Motor neuron (in vitro differentiated cells): ENCODE measurements around the gene EHMT2. TPM values are rescaled to one million over a fixed set of nuclear protein-coding genes. Genes with fewer than 3 reads are reported as not detected.
"Not testable (repeated sequence)": the region's sequence is repeated elsewhere in the genome, so short reads cannot be mapped to it uniquely, and the experiment has no call there.

ENCODE experiments used
- ATAC-seq, 8 experiments: fragments of 200-7000 bp; cut with Tn5 transposase; replicated peaks in 6 of 8; 2 replicates each; pipeline ENCODE4 v1.8.0; 2021; ENCODE audit warnings: mild to moderate bottlenecking in 8 of 8, moderate library complexity in 8 of 8
- H3K27ac ChIP-seq, 2 donors: fragments of 250-450 bp; sonication (Bioruptor Pico); 2 replicates each; pipeline ENCODE4 v1.9.0; 2021; ENCODE audit warnings: antibody characterized with exemption in 2 of 2, mild to moderate bottlenecking in 2 of 2, moderate library complexity in 1 of 2
- H3K4me1 ChIP-seq, 2 donors: fragments of 250-450 bp; sonication (Bioruptor Pico); replicated peaks in 1 of 2; 2 replicates each; pipeline ENCODE4 v1.6.1; 2021; ENCODE audit warnings: antibody characterized with exemption in 2 of 2, mild to moderate bottlenecking in 2 of 2, moderate library complexity in 1 of 2
- H3K4me3 ChIP-seq, 5 donors: fragments of 250-450 bp; sonication (Bioruptor Pico); 2 replicates each; pipeline ENCODE4 v1.9.0; 2021; ENCODE audit warnings: antibody characterized with exemption in 5 of 5, mild to moderate bottlenecking in 5 of 5, moderate library complexity in 4 of 5
- WGBS, 10 experiments: fragments of 450-650 bp; shearing (Covaris generic); methylation state at CpG; one replicate each; pipeline ENCODE4 v1.0.0; 2022; 5-methylcytosine and 5-hydroxymethylcytosine counted together
- in situ Hi-C, 9 experiments: fragments of 400-800 bp; cut with MboI; loops; one replicate each; pipeline ENCODE4 v1.15.0; 2021; ENCODE audit warnings: low sequenced_read_pairs in 9 of 9, low pct_unique_long_range_greater_than_20kb in 2 of 9; ENCODE audit not compliant: unreplicated experiment in 9 of 9
- total RNA-seq, 8 experiments: library from RNA; unstranded; fragments of 300-600 nt; gene quantifications; 2 replicates each; pipeline versions ENCODE4 v1.2.3 to v1.2.4, GENCODE V29; 2022

The EHMT2 gene
- total RNA-seq, 8 experiments from 2014 or later, result 19.9 to 112 (median 60.3) TPM

GRCh38 chr6:31928672-31928939 is 31.1 kb upstream of the EHMT2 start:
- Histone ChIP-seq H3K4me3 (no peak overlapping the region), H3K4me1 (no peaks in the 10 kb centered on the region), H3K27ac (no peak overlapping the region)
- WGBS, 10 experiments, result 33 to 100% (median 74%) methylated on average over 1 to 7 of the region's 9 CpGs; no CpG with 5 or more reads in 4 of the 10 experiments
- no peak for ATAC-seq
- in situ Hi-C loops, result no loop called here

DNA sequence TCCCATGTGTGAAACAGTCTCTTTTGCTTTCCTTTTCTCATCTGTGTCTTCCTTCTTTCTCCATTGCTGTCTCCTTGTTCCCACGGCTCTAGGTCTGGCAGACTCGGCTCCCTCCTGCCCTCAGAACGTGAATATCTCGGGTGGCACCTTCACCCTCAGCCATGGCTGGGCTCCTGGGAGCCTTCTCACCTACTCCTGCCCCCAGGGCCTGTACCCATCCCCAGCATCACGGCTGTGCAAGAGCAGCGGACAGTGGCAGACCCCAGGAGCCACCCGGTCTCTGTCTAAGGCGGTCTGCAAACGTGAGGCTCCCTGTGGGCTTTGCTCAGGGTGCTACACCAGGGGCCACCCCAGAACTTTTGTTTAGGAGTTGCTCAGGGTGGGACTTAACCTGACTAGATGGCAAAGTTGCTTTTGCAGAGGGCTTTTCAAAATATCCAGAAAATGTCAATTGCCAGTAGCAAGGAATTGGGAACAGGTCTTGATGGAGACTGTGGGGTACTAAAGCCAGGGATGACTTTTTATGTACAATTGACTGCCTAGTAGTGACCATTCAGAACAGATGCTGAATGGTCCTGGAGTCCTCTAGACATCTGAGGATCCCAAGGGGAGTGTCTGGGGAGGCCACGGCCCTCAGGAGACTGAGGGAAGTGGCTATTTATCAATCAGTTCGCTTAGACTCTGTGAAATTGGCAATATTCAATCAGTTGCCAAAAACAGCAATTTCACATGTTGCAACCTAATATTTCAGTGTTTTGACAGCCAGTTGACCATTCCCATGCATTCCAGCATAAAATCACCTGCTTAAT is 30.6 kb upstream of the EHMT2 start:
- no peak overlapping the region for H3K4me3 ChIP-seq
- in situ Hi-C loops, result no loop called here
- H3K27ac ChIP-seq, result no peak overlapping the region
- no peaks in the 10 kb centered on the region for H3K4me1 ChIP-seq
- 63 to 94% (median 76%) methylated on average over 1 to 10 of the region's 11 CpGs; no CpG with 5 or more reads in 2 of the 10 experiments for WGBS, 10 experiments
- peak in 1 of 8 experiments; percentile 64 for ATAC-seq

- ATAC-seq, result peak in 1 of 8 experiments; percentile 77
- no peaks in the 10 kb centered on the region for H3K4me1 ChIP-seq
- WGBS, 10 experiments, result 33 to 88% (median 66%) methylated on average over 1 to 8 of the region's 11 CpGs; no CpG with 5 or more reads in 2 of the 10 experiments
- H3K4me3 ChIP-seq, result no peak within 1 kb of the TSS
- no peak within 1 kb of the TSS for H3K27ac ChIP-seq
- in situ Hi-C loops, result no loop called here
Measured at GRCh38 chr6:31927242-31927862, 29.9 kb upstream of the EHMT2 start, which contains the start of gene C2. Gene C2 (plus strand): TSS chr6:31927717. CDS start chr6:31927753, 36 bp downstream.

DNA sequence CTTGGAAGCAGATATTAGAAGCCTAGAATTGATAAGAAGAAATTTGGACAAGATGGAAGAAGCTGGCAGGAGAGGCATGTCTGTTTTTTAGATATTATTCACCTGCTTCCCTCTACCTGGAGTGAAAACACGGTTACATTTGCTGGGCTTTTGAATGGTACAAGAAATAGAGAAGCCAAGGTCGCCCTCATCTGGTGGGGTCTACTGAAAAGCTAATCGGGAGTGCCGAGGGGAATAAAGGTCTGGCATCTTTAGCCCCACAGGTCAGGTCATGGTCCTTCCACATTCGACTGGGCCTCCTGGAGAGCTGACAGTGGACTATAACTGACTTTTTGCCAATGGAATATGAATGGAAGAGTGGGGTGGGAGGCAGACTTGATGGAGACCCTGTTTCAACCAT is 25.4 kb upstream of the EHMT2 start:
- in situ Hi-C loops, result no loop called here
- Histone ChIP-seq H3K4me1 (no peaks in the 10 kb centered on the region), H3K27ac (no peak overlapping the region), H3K4me3 (no peak overlapping the region)
- WGBS, 10 experiments, result 0 to 21% (median 17%) methylated on average over 1 to 5 of the region's 5 CpGs; no CpG with 5 or more reads in 2 of the 10 experiments
- peak in 1 of 8 experiments; percentile 30 for ATAC-seq

GRCh38 chr6:31920811-31921210 is 23.3 kb upstream of the EHMT2 start:
- no peaks in the 10 kb centered on the region for H3K4me1 ChIP-seq
- WGBS, 10 experiments, result 17 to 88% (median 80%) methylated on average over 1 of the region's 2 CpGs; no CpG with 5 or more reads in 3 of the 10 experiments
- H3K27ac ChIP-seq, result no peak overlapping the region
- in situ Hi-C loops, result no loop called here
- ATAC-seq, result peak in 3 of 8 experiments; percentile 60 to 78 (median 77)
- H3K4me3 ChIP-seq, result no peak overlapping the region

DNA sequence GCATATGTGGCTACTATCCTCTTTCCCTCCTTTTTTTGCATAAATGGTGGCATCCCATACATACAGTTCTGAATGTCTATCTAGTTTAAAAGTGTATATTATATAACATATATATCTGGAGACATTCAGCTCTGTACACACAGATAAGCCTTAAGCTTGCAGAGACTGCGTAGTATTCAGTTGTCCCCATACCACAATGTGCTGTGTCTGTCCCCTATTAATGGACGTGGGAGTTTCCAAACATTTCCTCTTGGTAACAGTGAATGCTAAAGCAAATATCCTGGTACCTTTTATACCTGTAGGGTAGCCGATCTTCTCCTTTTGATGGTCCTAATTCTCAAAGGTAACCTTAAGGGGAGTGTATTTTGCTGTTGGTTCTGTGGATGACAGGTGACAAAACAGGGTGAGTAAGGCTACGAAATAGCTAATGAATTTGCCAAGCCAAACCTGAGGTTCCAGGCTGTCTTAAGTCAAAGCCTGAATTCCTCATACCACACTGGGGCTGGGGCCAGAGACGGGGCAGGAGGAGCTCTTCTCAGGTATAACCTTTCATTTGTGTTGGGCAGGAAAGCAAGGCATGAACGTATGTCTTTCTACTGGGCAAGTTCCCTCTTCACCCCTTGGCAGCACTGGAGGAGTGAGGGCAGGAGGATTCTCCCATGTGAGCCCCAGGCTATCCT is 22.3 kb upstream of the EHMT2 start:
- no peak for ATAC-seq
- WGBS, 10 experiments, result 40 to 100% (median 84%) methylated on average over 1 to 5 of the region's 6 CpGs; no CpG with 5 or more reads in 1 of the 10 experiments
- no peak overlapping the region for H3K4me3 ChIP-seq
- in situ Hi-C loops, result no loop called here
- H3K27ac ChIP-seq, result no peak overlapping the region
- no peaks in the 10 kb centered on the region for H3K4me1 ChIP-seq

DNA sequence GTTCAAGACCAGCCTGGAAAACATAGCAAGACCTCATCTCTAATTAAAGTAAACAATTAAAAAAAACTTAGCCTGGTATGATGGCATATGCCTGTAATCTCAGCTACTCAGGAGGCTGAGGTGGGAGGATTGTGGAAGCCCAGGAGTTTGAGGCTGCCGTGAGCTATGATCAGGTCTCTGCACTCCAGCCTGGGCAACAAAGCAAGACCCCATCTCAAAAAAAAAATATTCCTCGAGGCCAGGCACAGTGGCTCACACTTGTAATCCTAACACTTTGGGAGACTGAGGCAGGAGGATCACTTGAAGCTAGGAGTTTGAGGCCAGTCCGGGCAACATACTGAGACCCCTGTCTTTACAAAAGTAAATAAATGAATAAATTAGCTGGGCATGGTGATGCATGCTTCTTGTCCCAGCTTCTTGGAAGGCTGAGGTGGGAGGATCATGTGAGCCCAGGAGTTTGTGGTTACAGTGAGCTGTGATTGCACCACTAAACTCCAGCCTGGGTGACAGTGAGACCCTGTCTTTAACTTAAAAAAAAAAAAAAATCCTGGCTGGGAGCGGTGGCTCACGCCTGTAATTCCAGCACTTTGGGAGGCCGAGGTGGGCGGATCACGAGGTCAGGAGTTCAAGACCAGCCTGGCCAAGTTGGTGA is 20.7 kb upstream of the EHMT2 start:
- no peaks in the 10 kb centered on the region for H3K4me1 ChIP-seq
- WGBS, 10 experiments, result 17 to 81% (median 70%) methylated on average over 1 to 6 of the region's 8 CpGs; no CpG with 5 or more reads in 3 of the 10 experiments
- in situ Hi-C loops, result no loop called here
- H3K4me3 ChIP-seq, result no peak overlapping the region
- ATAC-seq, result no peak
- H3K27ac ChIP-seq, result no peak overlapping the region

- WGBS, 10 experiments, result 67 to 95% (median 79%) methylated on average over 1 to 6 of the region's 6 CpGs; no CpG with 5 or more reads in 3 of the 10 experiments
- H3K4me1 ChIP-seq, result no peaks in the 10 kb centered on the region
- in situ Hi-C loops, result no loop called here
- no peak overlapping the region for H3K27ac ChIP-seq
- no peak overlapping the region for H3K4me3 ChIP-seq
- no peak for ATAC-seq
Measured at GRCh38 chr6:31915756-31916155, 18.3 kb upstream of the EHMT2 start.

GRCh38 chr6:31915351-31915750 is 17.9 kb upstream of the EHMT2 start:
- no peak overlapping the region for H3K27ac ChIP-seq
- in situ Hi-C loops, result no loop called here
- ATAC-seq, result no peak
- H3K4me3 ChIP-seq, result no peak overlapping the region
- H3K4me1 ChIP-seq, result no peaks in the 10 kb centered on the region

DNA sequence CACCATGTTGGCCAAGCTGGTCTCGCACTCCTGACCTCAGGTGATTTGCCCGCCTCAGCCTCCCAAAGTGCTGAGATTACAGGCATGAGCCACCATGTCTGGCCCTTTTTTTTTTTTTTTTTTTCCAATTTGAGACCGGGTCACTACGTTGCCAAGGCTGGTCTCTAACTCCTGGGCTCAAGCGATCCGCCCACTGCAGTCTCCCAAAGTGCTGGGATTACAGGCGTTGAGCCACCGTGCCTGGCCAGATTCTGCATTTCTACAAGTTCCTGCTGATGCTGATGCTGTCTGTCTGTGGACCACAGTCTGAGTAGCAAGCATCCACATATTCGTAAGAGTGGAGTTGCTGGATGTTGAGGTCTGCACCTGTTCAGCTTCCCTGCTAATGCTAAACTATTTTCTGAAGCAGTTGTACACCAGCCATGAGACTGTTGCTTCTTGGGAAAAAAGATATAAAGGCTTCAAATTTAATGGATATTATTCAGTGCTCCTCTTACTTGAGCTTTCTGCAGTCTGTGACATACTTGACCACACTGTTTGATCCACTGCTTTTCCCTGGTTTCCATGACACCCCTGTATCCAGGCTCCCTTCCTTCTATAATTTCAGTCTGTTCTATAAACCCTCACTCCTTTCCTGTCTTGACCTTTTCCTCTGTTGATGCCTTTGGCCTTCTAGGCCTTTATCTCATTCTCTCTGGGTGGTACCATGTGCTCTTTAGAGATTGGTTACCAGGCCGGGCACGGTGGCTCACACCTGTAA is 14.5 kb upstream of the EHMT2 start:
- in situ Hi-C loops, result no loop called here
- Histone ChIP-seq H3K4me1 (no peaks in the 10 kb centered on the region), H3K4me3 (no peak overlapping the region), H3K27ac (no peak overlapping the region)
- peak in 1 of 8 experiments; percentile 50 for ATAC-seq
- WGBS, 10 experiments, result 58 to 100% (median 73%) methylated on average over 1 to 9 of the region's 11 CpGs; no CpG with 5 or more reads in 2 of the 10 experiments

DNA sequence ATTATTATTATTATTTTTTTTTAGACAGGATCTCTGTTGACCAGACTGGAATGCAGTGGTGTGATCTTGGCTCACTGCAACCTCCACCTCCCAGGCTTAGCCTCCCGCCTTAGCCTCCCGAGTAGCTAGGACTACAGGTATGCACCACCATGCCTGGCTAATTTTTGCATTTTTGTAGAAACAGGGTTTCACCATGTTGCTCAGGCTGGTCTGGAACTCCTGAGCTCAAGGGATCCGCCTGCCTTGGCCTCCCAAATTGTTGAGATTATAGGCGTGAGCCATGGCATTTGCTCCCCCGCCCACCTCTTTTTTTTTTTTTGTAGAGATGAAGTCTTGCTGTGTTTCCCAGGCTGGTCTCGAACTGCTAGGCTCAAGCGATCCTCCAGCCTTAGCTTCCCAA is 11.8 kb upstream of the EHMT2 start:
- ATAC-seq, in situ Hi-C loops, H3K4me1 ChIP-seq, H3K4me3 ChIP-seq, H3K27ac ChIP-seq: not testable (repeated sequence)
- WGBS, 10 experiments, result 60 to 92% (median 74%) methylated on average over 4 to 7 of the region's 7 CpGs; no CpG with 5 or more reads in 4 of the 10 experiments

GRCh38 chr6:31908791-31909190 is 11.3 kb upstream of the EHMT2 start:
- 44 to 100% (median 80%) methylated on average over 1 to 4 of the region's 4 CpGs for WGBS, 10 experiments
- peak in 1 of 8 experiments; percentile 8 for ATAC-seq
- no peak overlapping the region for H3K4me3 ChIP-seq
- H3K4me1 ChIP-seq, result no peaks in the 10 kb centered on the region
- no peak overlapping the region for H3K27ac ChIP-seq
- in situ Hi-C loops, result no loop called here
